Tibial nerve (tissue), 4 donors: ENCODE results near the gene MTERF1. TPM values are rescaled to one million over a fixed set of nuclear protein-coding genes. Genes with fewer than 3 reads are reported as not detected.

ENCODE experiments used
- DNase-seq, 2 donors: peaks; one replicate each; pipeline ENCODE4 v3.0.0-alpha.2; 2019; ENCODE audit warnings: low spot score in 2 of 2
- H3K27ac ChIP-seq, 4 donors: fragments of 200-600 bp; sonication (generic) in 3 of 4; one replicate each; pipeline ENCODE4 v1.5.1; 2017 to 2019; ENCODE audit warnings: mild to moderate bottlenecking in 1 of 4
- H3K27me3 ChIP-seq, 2 donors: fragments of 200-600 bp; sonication (generic) in 1 of 2; one replicate each; pipeline versions ENCODE4 v1.5.1 to v1.6.0; 2017 to 2019
- H3K36me3 ChIP-seq, 3 donors: fragments of 200-600 bp; sonication (generic); one replicate each; pipeline ENCODE4 v1.5.1; 2018 to 2019
- H3K4me1 ChIP-seq, 4 donors: fragments of 200-600 bp; sonication (generic) in 3 of 4; one replicate each; pipeline ENCODE4 v1.5.1; 2017 to 2019
- H3K4me3 ChIP-seq, 4 donors: fragments of 200-600 bp; sonication (generic) in 3 of 4; one replicate each; pipeline ENCODE4 v1.5.1; 2017 to 2019; ENCODE audit warnings: mild to moderate bottlenecking in 1 of 4, moderate library complexity in 1 of 4
- H3K9me3 ChIP-seq, 4 donors: fragments of 200-600 bp; sonication (generic) in 3 of 4; one replicate each; pipeline ENCODE4 v1.5.1; 2017 to 2019
- CTCF ChIP-seq, 5 experiments: fragments of 200-600 bp in 3 of 5; fragments of 450-650 bp in 2 of 5; sonication (generic) in 3 of 5; IDR thresholded peaks; one replicate each; pipeline ENCODE4 v1.5.1; 2016 to 2019; ENCODE audit warnings: antibody characterized with exemption in 5 of 5, mild to moderate bottlenecking in 3 of 5, moderate library complexity in 2 of 5
- EP300 ChIP-seq, 2 donors: sonication (generic); formaldehyde crosslinking; IDR thresholded peaks; one replicate each; pipeline ENCODE4 v1.6.1; 2017; ENCODE audit warnings: antibody characterized with exemption in 2 of 2, mild to moderate bottlenecking in 1 of 2
- POLR2A ChIP-seq, 2 donors: fragments of 450-650 bp; IDR thresholded peaks; one replicate each; pipeline ENCODE4 v1.6.1; 2017; ENCODE audit warnings: antibody characterized with exemption in 2 of 2, mild to moderate bottlenecking in 2 of 2, moderate library complexity in 2 of 2
- WGBS, 2 donors: methylation state at CpG; one replicate each; pipeline ENCODE4 v1.1.5; 2018; 5-methylcytosine and 5-hydroxymethylcytosine counted together
- total RNA-seq, 4 donors: library from RNA; depleted of rRNA; stranded (reverse); fragments of >200 nt; gene quantifications; one replicate each; pipeline ENCODE4 v1.1.0, GENCODE V29; 2016

Gene MTERF1
- total RNA-seq, 4 donors from 2014 or later = 4.3 to 10.8 (median 9.3) TPM

- TF ChIP-seq CTCF (IDR thresholded peaks at IDR 0.05) (no peak), EP300 (IDR thresholded peaks at IDR 0.05) (no peak), POLR2A (IDR thresholded peaks at IDR 0.05) (no peak)
- peaks cover 0 to 18% (median 0%) of the 10 kb centered on the region in 4 donors for H3K9me3 ChIP-seq
- no peaks in the 10 kb centered on the region for H3K27me3 ChIP-seq
- H3K27ac ChIP-seq = no peak overlapping the region
- no peak overlapping the region for H3K4me3 ChIP-seq
- H3K36me3 ChIP-seq = peaks cover 0 to 11% (median 0%) of the 10 kb centered on the region in 3 donors
- H3K4me1 ChIP-seq = peaks cover 0 to 9% (median 0%) of the 10 kb centered on the region in 4 donors
- DNase-seq = no peak
Observed at GRCh38 chr7:91850455-91850854, 30.0 kb downstream of the MTERF1 start.

- peaks cover 0 to 3% (median 0%) of the 10 kb centered on the region in 4 donors for H3K9me3 ChIP-seq
- H3K36me3 ChIP-seq = peaks cover 0 to 23% (median 0%) of the 10 kb centered on the region in 3 donors
- no peak overlapping the region for H3K27ac ChIP-seq
- no peak for DNase-seq
- 67 to 78% methylated on average over 4 of the region's 4 CpGs for WGBS, 2 donors
- H3K27me3 ChIP-seq = no peaks in the 10 kb centered on the region
- TF ChIP-seq POLR2A (IDR thresholded peaks at IDR 0.05) = no peak
- no peak for TF ChIP-seq EP300 (IDR thresholded peaks at IDR 0.05)
- no peak for TF ChIP-seq CTCF (IDR thresholded peaks at IDR 0.05)
- peaks cover 0 to 9% (median 0%) of the 10 kb centered on the region in 4 donors for H3K4me1 ChIP-seq
- H3K4me3 ChIP-seq = no peak overlapping the region
Observed at GRCh38 chr7:91847876-91848588, 32.5 kb downstream of the MTERF1 start.

GRCh38 chr7:91847231-91847630 is 33.3 kb downstream of the MTERF1 start:
- 55 to 57% methylated on average over 4 of the region's 4 CpGs for WGBS, 2 donors

GRCh38 chr7:91846436-91846835 is 34.1 kb downstream of the MTERF1 start:
- Histone ChIP-seq H3K36me3 (peaks cover 0 to 24% (median 0%) of the 10 kb centered on the region in 3 donors), H3K27me3 (no peaks in the 10 kb centered on the region), H3K27ac (no peak overlapping the region), H3K9me3 (peaks cover 0 to 16% (median 2%) of the 10 kb centered on the region in 4 donors), H3K4me1 (peaks cover 0 to 9% (median 0%) of the 10 kb centered on the region in 4 donors), H3K4me3 (no peak overlapping the region)
- DNase-seq = no peak
- TF ChIP-seq CTCF (IDR thresholded peaks at IDR 0.05) = no peak
- TF ChIP-seq EP300 (IDR thresholded peaks at IDR 0.05) = no peak
- TF ChIP-seq POLR2A (IDR thresholded peaks at IDR 0.05) = no peak

More at GRCh38 chr7:91847231-91847630, 33.3 kb downstream of the MTERF1 start:
- Histone ChIP-seq H3K36me3 (peaks cover 0 to 28% (median 0%) of the 10 kb centered on the region in 3 donors), H3K9me3 (peaks cover 0 to 8% (median under 1%) of the 10 kb centered on the region in 4 donors), H3K4me3 (no peak overlapping the region), H3K4me1 (peaks cover 0 to 9% (median 0%) of the 10 kb centered on the region in 4 donors), H3K27ac (no peak overlapping the region), H3K27me3 (no peaks in the 10 kb centered on the region)
- TF ChIP-seq POLR2A (IDR thresholded peaks at IDR 0.05) = no peak
- no peak for TF ChIP-seq CTCF (IDR thresholded peaks at IDR 0.05)
- no peak for TF ChIP-seq EP300 (IDR thresholded peaks at IDR 0.05)
- no peak for DNase-seq

- H3K9me3 ChIP-seq = peaks cover 0 to 20% (median 2%) of the 10 kb centered on the region in 4 donors
- WGBS, 2 donors = 87 to 96% methylated on average over 2 of the region's 2 CpGs
- no peak overlapping the region for H3K27ac ChIP-seq
- peaks cover 0 to 9% (median 0%) of the 10 kb centered on the region in 4 donors for H3K4me1 ChIP-seq
- no peaks in the 10 kb centered on the region for H3K27me3 ChIP-seq
- TF ChIP-seq POLR2A (IDR thresholded peaks at IDR 0.05) = no peak
- no peak for TF ChIP-seq CTCF (IDR thresholded peaks at IDR 0.05)
- TF ChIP-seq EP300 (IDR thresholded peaks at IDR 0.05) = no peak
- DNase-seq = no peak
- peaks cover 0 to 23% (median 0%) of the 10 kb centered on the region in 3 donors for H3K36me3 ChIP-seq
- no peak overlapping the region for H3K4me3 ChIP-seq
Observed at GRCh38 chr7:91843831-91844230, 36.7 kb downstream of the MTERF1 start.
